NCI-H1092 treated with DMSO at 0.1 percent for 48 hours (cell line): Measurements from ENCODE around the gene ZNF597.

Experiments used
- DNase-seq: peaks from one replicate; lab custom pipeline; 2025; lab: John Stamatoyannopoulos, UW

Gene ZNF597

GRCh38 chr16:3454631-3455147 is 11.4 kb upstream of the ZNF597 start:
- no peak for DNase-seq

DNA sequence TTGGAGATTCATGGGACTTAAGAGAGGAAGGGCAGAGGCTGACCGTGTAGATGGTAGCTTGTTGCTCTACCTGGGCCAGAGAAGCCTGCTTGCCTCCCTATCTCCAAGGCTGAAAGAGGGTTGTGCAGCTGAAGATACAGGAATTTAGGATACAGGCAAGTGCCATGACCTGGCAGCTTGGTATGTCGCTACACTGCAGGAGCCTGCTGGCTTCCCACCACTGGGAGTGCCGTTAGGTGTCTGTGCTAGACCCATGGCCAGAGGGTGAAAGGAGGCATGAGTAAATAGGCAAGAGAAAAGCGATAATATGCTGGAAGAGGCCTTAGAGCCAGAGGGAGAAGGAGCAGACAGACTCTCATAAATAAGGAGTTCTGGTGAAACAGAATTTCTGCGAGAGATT is 10.8 kb upstream of the ZNF597 start:
- DNase-seq, result no peak

- DNase-seq, result no peak
Observed at GRCh38 chr16:3444032-3444388, 706 bp upstream of the ZNF597 start.

- DNase-seq, result no peak
Observed at GRCh38 chr16:3439637-3440036, 3.7 kb downstream of the ZNF597 start.

GRCh38 chr16:3434373-3434772 is 8.9 kb downstream of the ZNF597 start:
- DNase-seq, result no peak

GRCh38 chr16:3431779-3432219 is 11.5 kb downstream of the ZNF597 start:
- DNase-seq, result no peak

DNA sequence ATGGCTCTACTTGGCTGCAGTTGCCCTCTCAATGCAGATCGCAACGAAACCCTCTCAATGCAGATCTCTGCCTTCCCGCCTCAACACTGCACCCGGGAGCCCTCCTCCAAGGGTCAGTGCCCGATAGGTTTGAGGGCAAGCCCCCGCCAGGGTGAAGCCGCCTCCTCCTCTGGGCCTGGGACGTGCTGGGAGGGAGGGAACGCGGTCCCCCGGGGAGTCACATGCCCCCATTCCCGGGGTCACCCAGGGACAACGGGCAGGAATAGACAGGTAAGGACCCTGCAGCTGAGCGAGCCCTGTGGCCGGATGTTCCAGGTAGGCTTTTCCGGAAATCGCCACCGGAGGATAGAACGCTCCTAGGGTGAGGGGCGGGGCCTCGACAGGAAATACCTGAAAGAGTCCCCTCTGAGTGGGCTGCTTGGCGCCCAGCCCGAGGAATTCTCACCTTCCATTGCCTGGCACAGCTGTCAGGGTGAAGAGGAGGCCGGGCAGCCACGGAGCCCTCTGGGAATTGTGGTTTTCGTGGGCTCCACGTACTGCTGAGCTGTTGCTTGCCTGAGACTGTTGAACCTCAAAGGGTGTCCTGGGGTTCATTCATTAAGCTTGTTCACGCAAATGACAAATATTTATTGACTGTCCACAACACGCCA is 29.4 kb downstream of the ZNF597 start:
- no peak for DNase-seq

DNA sequence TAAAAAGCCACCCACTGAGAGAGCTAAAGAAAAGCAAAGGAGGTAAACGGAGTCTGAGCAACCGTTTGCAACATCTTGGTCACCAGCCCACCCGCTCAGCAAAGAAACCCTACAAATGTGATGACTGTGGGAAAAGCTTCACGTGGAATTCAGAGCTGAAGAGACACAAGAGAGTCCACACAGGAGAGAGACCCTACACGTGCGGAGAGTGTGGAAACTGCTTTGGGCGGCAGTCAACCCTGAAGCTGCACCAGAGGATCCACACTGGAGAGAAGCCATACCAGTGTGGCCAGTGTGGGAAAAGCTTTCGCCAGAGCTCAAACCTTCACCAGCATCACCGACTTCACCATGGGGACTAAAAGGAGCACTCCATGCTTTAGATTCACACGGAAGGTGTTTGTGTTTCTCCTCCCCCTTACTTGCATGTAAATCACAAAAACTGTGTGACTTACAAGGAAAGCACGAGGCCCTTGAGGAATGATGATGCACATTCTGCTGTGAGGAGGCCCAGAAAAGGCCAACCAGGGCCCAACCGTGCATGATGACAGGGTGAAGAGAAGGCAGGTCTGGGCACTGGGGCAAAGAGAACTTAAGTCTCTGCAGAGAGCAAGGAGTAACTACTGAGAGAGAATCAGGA is 34.6 kb downstream of the ZNF597 start:
- DNase-seq, result no peak

DNA sequence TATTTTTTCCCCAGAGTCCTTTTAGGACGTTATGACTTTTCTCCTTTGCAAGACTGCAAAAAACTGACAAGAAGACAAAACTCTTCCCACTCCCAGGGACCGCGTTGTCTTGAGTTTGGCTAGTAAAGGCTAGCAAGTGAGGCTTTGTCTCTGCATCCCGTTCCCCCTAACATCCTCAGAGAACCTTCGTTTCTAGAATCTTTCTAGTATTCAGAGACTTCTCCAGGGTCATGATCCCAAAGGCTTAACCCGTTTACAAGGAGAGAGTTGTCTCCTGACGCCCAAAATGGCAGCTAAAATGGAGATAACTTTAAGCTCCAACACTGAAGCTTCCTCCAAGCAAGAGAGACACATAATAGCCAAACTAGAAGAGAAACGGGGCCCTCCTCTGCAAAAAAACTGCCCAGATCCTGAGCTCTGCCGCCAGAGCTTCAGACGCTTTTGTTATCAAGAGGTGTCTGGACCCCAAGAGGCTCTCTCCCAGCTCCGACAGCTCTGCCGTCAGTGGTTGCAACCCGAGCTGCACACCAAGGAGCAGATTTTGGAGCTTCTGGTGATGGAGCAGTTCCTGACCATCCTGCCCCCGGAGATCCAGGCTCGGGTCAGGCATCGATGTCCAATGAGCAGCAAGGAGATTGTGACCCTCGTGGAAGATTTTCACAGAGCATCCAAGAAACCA is 41.4 kb downstream of the ZNF597 start:
- no peak for DNase-seq

GRCh38 chr16:3400779-3401688 is 42.3 kb downstream of the ZNF597 start, which contains the start of the genes ZNF174 and ZSCAN32:
TSS of gene ZNF174 (plus strand) at chr16:3401215. CDS start at chr16:3402005, 790 bp downstream.
TSS of gene ZSCAN32 (minus strand) at chr16:3401004. CDS start at chr16:3397557, 3,447 bp downstream.
- DNase-seq, result peak; percentile 99

- DNase-seq, result no peak
Observed at GRCh38 chr16:3400446-3400778, 42.9 kb downstream of the ZNF597 start.

- DNase-seq, result no peak
Observed at GRCh38 chr16:3389663-3390338, 53.5 kb downstream of the ZNF597 start.

DNA sequence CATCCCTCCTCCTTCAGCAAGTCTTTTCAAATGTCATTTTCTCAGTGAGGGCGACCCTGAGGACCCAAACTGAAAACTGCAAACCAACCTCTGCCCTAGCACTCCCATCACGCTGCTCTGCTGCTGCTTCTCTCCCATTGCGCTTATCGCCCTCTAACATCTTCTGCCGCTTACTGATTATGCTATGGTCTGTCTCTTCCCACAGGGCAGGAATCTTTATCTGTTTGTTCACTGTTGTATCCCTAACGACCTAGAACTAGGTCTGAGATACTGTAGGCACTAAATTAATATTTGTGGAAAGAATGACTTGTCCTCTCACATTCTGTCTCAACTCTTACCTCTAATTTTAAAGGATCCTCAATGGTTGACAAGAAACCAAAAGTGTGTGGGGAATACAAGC is 55.0 kb downstream of the ZNF597 start:
- no peak for DNase-seq

DNA sequence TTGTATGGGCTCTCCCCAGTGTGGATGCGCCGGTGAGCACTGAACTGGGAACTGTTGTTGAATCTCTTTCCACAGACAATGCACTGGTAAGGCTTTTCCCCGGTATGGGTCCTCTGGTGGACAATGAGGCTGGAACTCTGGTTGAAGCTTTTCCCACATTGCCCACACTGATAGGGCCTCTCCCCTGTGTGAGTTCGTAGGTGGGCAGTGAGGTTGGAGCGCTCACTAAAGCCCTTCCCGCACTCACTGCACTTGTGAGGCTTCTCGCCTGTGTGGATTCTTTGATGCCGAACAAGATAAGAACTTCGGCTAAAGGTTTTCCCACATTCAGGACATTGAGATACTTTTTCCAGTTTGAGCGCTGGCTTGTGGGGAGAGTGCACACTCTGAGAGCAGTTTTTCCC is 60.3 kb downstream of the ZNF597 start:
- DNase-seq, result no peak
